NCI-H2227 (cell line): Measurements from ENCODE around the gene MAP2K4.

Source experiments
- DNase-seq: peaks from one replicate; lab custom pipeline; 2025; ENCODE audit not compliant: unreplicated experiment; lab: John Stamatoyannopoulos, UW

The MAP2K4 gene

GRCh38 chr17:12085076-12085949, 64.6 kb downstream of the MAP2K4 start:
- DNase-seq = no peak

GRCh38 chr17:12088035-12088434, 67.4 kb downstream of the MAP2K4 start:
- DNase-seq = no peak

- DNase-seq = no peak
These were observed 69.2 kb downstream of the MAP2K4 start for GRCh38 chr17:12089809-12090384.

GRCh38 chr17:12094336-12094735, 73.7 kb downstream of the MAP2K4 start:
- no peak for DNase-seq

GRCh38 chr17:12095522-12095921, 74.8 kb downstream of the MAP2K4 start:
- DNase-seq = no peak

GRCh38 chr17:12097326-12097725, 76.6 kb downstream of the MAP2K4 start:
- DNase-seq = no peak

- no peak for DNase-seq
These were observed 77.9 kb downstream of the MAP2K4 start for GRCh38 chr17:12098568-12098967.

GRCh38 chr17:12099412-12099811, 78.7 kb downstream of the MAP2K4 start:
- no peak for DNase-seq

- DNase-seq = no peak
These were observed 84.2 kb downstream of the MAP2K4 start for GRCh38 chr17:12104831-12105230.

GRCh38 chr17:12107905-12108304, 87.2 kb downstream of the MAP2K4 start:
- no peak for DNase-seq

GRCh38 chr17:12110906-12111305, 90.2 kb downstream of the MAP2K4 start:
- no peak for DNase-seq

GRCh38 chr17:12113156-12113555, 92.5 kb downstream of the MAP2K4 start:
- no peak for DNase-seq

GRCh38 chr17:12114686-12115418, 94.2 kb downstream of the MAP2K4 start:
- no peak for DNase-seq

- DNase-seq = no peak
These were observed 95.5 kb downstream of the MAP2K4 start for GRCh38 chr17:12116143-12116542.

- DNase-seq = no peak
These were observed 97.9 kb downstream of the MAP2K4 start for GRCh38 chr17:12118617-12119016.

GRCh38 chr17:12122075-12122474, 101.4 kb downstream of the MAP2K4 start:
- DNase-seq = no peak

- no peak for DNase-seq
These were observed 106.5 kb downstream of the MAP2K4 start for GRCh38 chr17:12127177-12127576.

- no peak for DNase-seq
These were observed 107.0 kb downstream of the MAP2K4 start for GRCh38 chr17:12127667-12128066.

GRCh38 chr17:12128946-12129345, 108.3 kb downstream of the MAP2K4 start:
- DNase-seq = no peak

- no peak for DNase-seq
These were observed 112.5 kb downstream of the MAP2K4 start for GRCh38 chr17:12133183-12133582.

GRCh38 chr17:12134101-12134500, 113.4 kb downstream of the MAP2K4 start:
- no peak for DNase-seq

- DNase-seq = no peak
These were observed 113.9 kb downstream of the MAP2K4 start for GRCh38 chr17:12134587-12134986.
